ENCODE measurements around the gene MAML1.

DNA sequence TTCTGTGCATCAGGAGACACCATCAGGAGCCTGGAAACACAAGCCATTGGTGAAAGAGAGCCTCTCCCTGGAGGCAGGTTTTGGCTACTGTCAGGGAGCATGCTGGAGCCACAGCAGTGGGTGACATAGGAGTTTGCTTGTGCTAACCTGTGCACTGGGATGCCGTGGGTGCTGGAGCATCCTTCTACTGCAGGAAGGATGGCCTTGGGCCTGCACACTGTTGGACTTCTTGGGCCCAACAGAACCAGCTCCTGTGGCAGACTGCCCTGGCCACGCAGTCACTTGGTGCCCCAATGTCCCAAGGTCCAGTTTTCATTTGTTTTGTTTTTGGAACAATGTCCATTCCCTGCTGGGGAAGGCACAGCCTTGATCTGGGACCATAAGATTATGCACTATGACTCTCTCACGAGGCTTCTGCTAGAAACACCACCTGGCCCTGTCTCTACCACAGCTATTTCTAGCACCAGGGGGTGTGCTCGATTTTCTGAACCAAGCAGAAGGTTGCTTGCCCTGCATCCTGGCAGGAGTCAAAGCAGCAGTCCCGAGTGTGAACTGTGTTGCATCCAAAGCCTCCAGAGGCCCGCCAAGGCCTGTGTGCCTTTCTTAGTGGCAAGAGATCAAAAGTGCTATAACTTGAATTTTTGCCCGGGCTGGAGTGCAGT lies 55.7 kb downstream of the MAML1 start:
- TF ChIP-seq, protein P1, sequence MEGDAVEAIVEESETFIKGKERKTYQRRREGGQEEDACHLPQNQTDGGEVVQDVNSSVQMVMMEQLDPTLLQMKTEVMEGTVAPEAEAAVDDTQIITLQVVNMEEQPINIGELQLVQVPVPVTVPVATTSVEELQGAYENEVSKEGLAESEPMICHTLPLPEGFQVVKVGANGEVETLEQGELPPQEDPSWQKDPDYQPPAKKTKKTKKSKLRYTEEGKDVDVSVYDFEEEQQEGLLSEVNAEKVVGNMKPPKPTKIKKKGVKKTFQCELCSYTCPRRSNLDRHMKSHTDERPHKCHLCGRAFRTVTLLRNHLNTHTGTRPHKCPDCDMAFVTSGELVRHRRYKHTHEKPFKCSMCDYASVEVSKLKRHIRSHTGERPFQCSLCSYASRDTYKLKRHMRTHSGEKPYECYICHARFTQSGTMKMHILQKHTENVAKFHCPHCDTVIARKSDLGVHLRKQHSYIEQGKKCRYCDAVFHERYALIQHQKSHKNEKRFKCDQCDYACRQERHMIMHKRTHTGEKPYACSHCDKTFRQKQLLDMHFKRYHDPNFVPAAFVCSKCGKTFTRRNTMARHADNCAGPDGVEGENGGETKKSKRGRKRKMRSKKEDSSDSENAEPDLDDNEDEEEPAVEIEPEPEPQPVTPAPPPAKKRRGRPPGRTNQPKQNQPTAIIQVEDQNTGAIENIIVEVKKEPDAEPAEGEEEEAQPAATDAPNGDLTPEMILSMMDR (conservative IDR thresholded peaks at IDR 0.05; ENCODE audit: low read depth, low read length): no peak
- TF ChIP-seq EZH2 (IDR thresholded peaks at IDR 0.05; ENCODE audit: low read length, unreplicated experiment): no peak
